Activated CD8-positive, alpha-beta memory T cell treated with anti-CD3 and anti-CD28 coated beads for 48 hours (primary cell): Measurements from ENCODE around the gene ST3GAL6.
"Not testable (repeated sequence)": the region's sequence is repeated elsewhere in the genome, so short reads cannot be mapped to it uniquely, and the experiment has no call there.

Experiments used
- DNase-seq, 3 experiments: peaks; one replicate each; pipeline ENCODE4 v3.0.0-alpha.2; 2020; ENCODE audit warnings: low read depth in 2 of 3, low spot score in 2 of 3

ST3GAL6 gene

GRCh38 chr3:98799479-98799878 is 36.3 kb downstream of the ST3GAL6 start:
- DNase-seq: no peak

- DNase-seq: no peak
Observed at GRCh38 chr3:98800401-98800800, 37.3 kb downstream of the ST3GAL6 start.

- no peak for DNase-seq
Observed at GRCh38 chr3:98801043-98801747, 38.1 kb downstream of the ST3GAL6 start.

DNA sequence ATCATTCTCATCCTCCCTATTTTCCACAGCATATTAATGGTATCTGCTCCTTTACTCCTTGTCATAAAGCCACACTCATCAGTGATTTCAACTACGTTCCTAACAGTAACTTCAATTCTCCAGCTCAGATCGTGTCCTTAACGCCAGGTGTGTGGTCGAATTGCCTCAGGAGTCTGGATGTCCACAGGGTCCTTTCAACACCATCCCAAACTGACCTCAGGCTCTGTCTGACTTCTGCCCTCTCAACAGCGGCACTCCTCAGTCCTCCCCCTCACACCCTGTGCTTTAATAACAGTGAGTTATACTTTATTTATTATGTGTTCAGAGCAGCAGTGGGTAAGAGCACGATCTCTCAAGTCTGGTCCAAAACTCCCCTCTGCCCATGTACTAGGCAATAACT is 42.4 kb downstream of the ST3GAL6 start:
- DNase-seq: no peak

GRCh38 chr3:98806521-98806920 is 43.4 kb downstream of the ST3GAL6 start:
- DNase-seq: no peak

- no peak for DNase-seq
Observed at GRCh38 chr3:98807011-98807410, 43.9 kb downstream of the ST3GAL6 start.

- DNase-seq: no peak
Observed at GRCh38 chr3:98807561-98807960, 44.4 kb downstream of the ST3GAL6 start.

GRCh38 chr3:98808071-98808470 is 44.9 kb downstream of the ST3GAL6 start:
- no peak for DNase-seq

DNA sequence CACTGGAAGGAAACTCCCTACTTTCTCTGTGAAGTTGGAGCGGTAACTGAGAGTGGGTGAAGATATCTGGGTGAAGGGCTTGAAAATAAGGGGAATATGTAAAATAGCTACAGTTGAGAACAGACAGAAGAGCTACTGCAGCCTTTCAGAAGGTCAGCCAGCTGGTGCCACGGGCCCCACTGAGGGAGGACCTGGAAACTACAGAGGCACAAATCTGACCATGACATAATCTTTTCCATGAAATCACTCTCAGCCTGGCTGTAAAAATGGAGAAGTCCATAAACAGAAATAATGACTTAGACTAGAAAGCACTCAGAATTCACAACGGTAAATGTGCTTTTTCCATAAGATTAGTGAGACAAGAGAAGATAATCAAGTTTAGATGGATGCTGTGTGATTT is 46.4 kb downstream of the ST3GAL6 start:
- no peak for DNase-seq

DNA sequence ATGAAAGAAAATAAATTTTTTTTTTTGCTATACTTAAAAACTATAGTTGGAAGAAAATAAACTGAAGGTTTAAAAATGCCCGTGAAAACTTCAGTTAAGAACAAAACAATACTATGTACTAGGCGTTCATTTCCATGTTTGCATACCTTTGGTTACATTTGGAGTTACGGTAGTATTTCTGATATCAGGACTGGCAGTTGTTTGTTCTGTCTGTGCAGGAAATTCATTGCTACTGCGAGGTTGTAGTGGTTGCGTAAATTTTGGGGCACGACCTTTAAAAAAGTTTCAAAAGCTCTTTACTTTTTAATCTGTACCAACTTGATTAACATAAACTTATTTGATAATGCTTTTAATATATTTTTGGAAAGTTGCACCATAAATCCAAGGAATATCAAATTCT is 47.9 kb downstream of the ST3GAL6 start:
- DNase-seq: no peak

- no peak for DNase-seq
Observed at GRCh38 chr3:98812851-98813374, 49.8 kb downstream of the ST3GAL6 start.

GRCh38 chr3:98814817-98815420 is 51.8 kb downstream of the ST3GAL6 start:
- DNase-seq: no peak

- no peak for DNase-seq
Observed at GRCh38 chr3:98817547-98818041, 54.5 kb downstream of the ST3GAL6 start.

DNA sequence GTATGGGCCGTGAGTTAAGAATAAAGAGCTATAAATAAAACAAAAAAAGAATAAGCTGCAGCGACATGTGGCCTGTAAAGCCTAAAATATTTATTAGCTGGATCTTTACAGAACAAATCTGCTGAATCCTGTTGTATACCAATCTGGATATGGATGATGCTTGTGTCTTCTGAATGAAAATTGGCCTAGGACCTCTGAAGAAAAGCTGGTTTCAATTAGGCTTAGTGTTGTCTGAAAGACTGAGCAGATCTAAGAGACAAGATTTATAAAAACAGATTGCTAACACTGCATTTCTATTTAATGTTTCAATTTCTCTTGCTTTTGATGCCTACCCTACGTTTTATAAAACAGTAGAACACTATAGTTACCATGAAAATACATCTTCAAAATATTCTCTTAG is 57.9 kb downstream of the ST3GAL6 start:
- DNase-seq: no peak

GRCh38 chr3:98823791-98824190 is 60.7 kb downstream of the ST3GAL6 start:
- no peak for DNase-seq

DNA sequence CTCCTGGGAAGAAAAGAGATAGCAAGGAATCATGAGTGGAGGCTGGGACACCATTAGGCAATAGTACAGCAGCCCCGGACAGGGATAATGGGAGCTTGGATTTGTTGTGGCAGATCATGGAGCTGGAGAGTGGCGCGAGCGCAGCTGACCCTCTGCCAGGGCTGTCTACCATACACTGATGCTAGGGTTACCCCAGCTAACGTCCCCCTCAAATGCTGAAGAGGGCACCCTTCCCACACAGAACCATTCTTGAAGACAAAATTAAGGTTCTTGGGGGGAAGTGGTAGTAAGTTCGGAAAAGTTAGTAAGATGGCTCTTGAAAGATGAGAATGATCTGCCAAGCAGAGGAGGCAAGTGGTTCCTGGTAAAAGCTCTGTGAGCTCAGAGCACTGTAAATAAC is 61.1 kb downstream of the ST3GAL6 start:
- no peak for DNase-seq

DNA sequence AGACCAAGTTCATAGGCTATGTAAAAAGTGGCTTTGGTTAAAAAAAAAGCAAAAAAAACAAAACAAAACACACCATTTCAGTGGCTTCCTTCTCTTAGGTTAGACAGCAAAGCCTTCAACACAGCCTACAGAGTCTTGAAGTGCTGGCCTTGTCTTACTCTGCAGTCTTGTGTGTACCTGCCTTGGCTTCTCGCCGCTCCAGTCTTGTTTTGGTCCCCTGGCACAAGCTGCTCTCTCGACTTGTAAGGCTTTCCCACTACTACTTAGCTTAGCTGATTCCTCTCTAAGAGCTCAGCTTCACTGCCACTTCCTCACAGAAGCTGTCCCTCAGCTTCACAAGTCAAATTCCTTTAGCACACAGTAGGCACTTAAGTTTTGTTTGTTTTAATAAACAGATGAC is 63.0 kb downstream of the ST3GAL6 start:
- DNase-seq: no peak

- no peak for DNase-seq
Observed at GRCh38 chr3:98827221-98827920, 64.2 kb downstream of the ST3GAL6 start.

DNA sequence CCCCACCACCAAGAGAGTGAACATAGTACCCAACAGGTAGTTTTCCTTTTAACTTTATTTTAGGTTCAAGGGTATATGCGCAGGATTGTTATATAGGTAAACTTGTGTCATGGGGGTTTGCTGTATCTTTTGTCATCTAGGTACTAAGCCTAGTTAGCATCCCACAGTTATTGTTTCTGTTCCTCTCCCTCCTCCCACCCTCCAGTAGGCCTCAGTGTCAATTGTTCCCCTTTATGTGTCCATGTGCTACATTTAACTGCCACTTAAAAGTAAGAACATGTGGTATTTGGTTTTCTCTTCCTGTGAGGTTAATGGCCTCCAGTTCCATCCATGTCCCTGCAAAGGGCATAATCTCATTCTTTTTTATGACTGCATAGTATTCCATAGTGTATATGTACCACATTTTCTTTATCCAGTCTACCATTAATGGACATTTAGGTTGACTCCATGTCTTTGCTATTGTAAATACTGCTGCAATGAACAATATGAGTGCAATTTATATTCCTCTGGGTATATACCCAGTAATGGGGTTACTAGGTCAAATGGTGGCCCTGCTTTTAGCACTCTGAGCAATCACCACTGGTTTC is 66.2 kb downstream of the ST3GAL6 start:
- DNase-seq: no peak

- not testable (repeated sequence) for DNase-seq
Observed at GRCh38 chr3:98831060-98831459, 67.9 kb downstream of the ST3GAL6 start.

- DNase-seq: no peak
Observed at GRCh38 chr3:98839846-98840245, 76.7 kb downstream of the ST3GAL6 start.
